ENCODE results near the gene MORC2. TPM values are rescaled to one million over a fixed set of nuclear protein-coding genes. Genes with fewer than 3 reads are reported as not detected.
A peak's percentile ranks its signal among the peaks of the same experiment; 100 is the strongest.

MORC2 gene
- total and polyA plus RNA-seq, 2 donors from 2014 or later = 18.0 to 18.8 TPM

DNA sequence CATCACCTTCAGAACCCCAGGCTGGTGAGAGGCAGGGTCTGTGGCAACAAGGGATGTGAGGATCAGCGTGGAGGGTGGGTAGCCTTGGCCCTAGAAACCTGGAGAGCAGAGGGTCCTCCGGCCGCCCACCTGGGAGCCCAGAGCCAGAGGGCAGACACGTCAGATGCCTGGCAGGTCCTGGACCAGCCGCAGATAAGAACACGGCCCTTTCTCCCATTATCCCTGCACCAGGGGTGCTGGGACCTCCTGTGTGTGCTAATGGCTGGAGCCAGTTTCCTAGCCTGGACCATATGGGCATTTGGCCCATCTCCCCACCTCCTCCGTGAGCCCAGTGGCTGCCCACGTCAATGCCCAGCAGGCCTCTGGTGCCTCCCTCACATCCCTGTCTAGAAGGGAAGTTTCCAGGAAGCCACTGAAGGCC, 88.4 kb downstream of the MORC2 start:
- H3K27ac ChIP-seq (ENCODE audit: low read depth in 2 of 2, low read length in 2 of 2) = no peak overlapping the region
- H3K9ac ChIP-seq (ENCODE audit: low read length in 3 of 3) = no peak overlapping the region
- TF ChIP-seq, protein P1, sequence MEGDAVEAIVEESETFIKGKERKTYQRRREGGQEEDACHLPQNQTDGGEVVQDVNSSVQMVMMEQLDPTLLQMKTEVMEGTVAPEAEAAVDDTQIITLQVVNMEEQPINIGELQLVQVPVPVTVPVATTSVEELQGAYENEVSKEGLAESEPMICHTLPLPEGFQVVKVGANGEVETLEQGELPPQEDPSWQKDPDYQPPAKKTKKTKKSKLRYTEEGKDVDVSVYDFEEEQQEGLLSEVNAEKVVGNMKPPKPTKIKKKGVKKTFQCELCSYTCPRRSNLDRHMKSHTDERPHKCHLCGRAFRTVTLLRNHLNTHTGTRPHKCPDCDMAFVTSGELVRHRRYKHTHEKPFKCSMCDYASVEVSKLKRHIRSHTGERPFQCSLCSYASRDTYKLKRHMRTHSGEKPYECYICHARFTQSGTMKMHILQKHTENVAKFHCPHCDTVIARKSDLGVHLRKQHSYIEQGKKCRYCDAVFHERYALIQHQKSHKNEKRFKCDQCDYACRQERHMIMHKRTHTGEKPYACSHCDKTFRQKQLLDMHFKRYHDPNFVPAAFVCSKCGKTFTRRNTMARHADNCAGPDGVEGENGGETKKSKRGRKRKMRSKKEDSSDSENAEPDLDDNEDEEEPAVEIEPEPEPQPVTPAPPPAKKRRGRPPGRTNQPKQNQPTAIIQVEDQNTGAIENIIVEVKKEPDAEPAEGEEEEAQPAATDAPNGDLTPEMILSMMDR (IDR thresholded peaks at IDR 0.05; ENCODE audit: borderline replicate concordance, extremely low read depth, insufficient read depth) = no peak
- peaks cover 0 to 5% (median 0%) of the 10 kb centered on the region in 3 donors for H3K4me1 ChIP-seq (ENCODE audit: control insufficient read depth in 2 of 3, insufficient read depth in 2 of 3, low read depth in 1 of 3, low read length in 3 of 3)
- H3K4me3 ChIP-seq (ENCODE audit: low read length in 3 of 3) = no peak overlapping the region
- H3K36me3 ChIP-seq (ENCODE audit: control insufficient read depth in 2 of 3, insufficient read depth in 3 of 3, low read length in 3 of 3) = no peaks in the 10 kb centered on the region
- intact Hi-C loops (cut with DNase I) = no loop called here
- H3K27me3 ChIP-seq (ENCODE audit: control insufficient read depth, insufficient read depth, low read length) = no peaks in the 10 kb centered on the region
- no peaks in the 10 kb centered on the region for H3K9me3 ChIP-seq (ENCODE audit: control insufficient read depth in 2 of 3, insufficient read depth in 1 of 3, low read length in 3 of 3)
- FAIRE-seq (no peak), DNase-seq (peak in 2 of 5 donors; percentile 16 to 48)

DNA sequence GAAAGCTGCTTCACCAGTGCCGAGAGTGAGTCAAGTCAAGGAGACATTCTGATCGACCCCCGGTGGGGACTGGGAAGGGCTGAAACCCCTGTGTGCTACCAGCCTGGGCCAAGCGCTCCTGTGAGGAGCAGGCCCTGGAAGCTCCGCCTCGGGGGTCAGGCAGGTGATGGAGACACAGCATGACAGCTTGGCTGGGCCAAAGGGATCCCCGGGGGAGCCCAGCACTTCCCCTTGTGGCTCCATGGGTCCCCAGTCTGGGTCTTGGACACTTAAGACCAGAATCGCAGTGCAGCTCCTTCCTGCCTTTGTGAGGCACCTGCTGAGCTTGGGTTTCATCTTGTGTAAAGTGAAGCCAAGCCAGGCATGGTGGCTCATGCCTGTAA, 89.2 kb downstream of the MORC2 start:
- FAIRE-seq = no peak
- TF ChIP-seq, protein P1 (IDR thresholded peaks at IDR 0.05; ENCODE audit: borderline replicate concordance, extremely low read depth, insufficient read depth) = no peak

GRCh38 chr22:30878516-30879414, 89.8 kb downstream of the MORC2 start:
- intact Hi-C loops (cut with DNase I) = no loop called here
- no peak for FAIRE-seq

More for the DNA sequence above, 89.2 kb downstream of the MORC2 start:
- Histone ChIP-seq H3K9me3 (ENCODE audit: control insufficient read depth in 2 of 3, insufficient read depth in 1 of 3, low read length in 3 of 3) (no peaks in the 10 kb centered on the region), H3K9ac (ENCODE audit: low read length in 3 of 3) (no peak overlapping the region), H3K4me1 (ENCODE audit: control insufficient read depth in 2 of 3, insufficient read depth in 2 of 3, low read depth in 1 of 3, low read length in 3 of 3) (peaks cover 0 to 5% (median 0%) of the 10 kb centered on the region in 3 donors), H3K27me3 (ENCODE audit: control insufficient read depth, insufficient read depth, low read length) (no peaks in the 10 kb centered on the region), H3K4me3 (ENCODE audit: low read length in 3 of 3) (no peak overlapping the region), H3K27ac (ENCODE audit: low read depth in 2 of 2, low read length in 2 of 2) (no peak overlapping the region), H3K36me3 (ENCODE audit: control insufficient read depth in 2 of 3, insufficient read depth in 3 of 3, low read length in 3 of 3) (no peaks in the 10 kb centered on the region)
- intact Hi-C loops (cut with DNase I) = no loop called here
- DNase-seq = peak in 2 of 5 donors; percentile 18 to 41

More at GRCh38 chr22:30878516-30879414, 89.8 kb downstream of the MORC2 start:
- Histone ChIP-seq H3K9me3 (ENCODE audit: control insufficient read depth in 2 of 3, insufficient read depth in 1 of 3, low read length in 3 of 3) (no peaks in the 10 kb centered on the region), H3K9ac (ENCODE audit: low read length in 3 of 3) (no peak overlapping the region), H3K4me1 (ENCODE audit: control insufficient read depth in 2 of 3, insufficient read depth in 2 of 3, low read depth in 1 of 3, low read length in 3 of 3) (peaks cover 0 to 5% (median 0%) of the 10 kb centered on the region in 3 donors), H3K36me3 (ENCODE audit: control insufficient read depth in 2 of 3, insufficient read depth in 3 of 3, low read length in 3 of 3) (no peaks in the 10 kb centered on the region), H3K27ac (ENCODE audit: low read depth in 2 of 2, low read length in 2 of 2) (no peak overlapping the region), H3K27me3 (ENCODE audit: control insufficient read depth, insufficient read depth, low read length) (no peaks in the 10 kb centered on the region), H3K4me3 (ENCODE audit: low read length in 3 of 3) (no peak overlapping the region)
- DNase-seq = peak; percentile 23 to 56 (median 37)
- TF ChIP-seq, protein P1 (IDR thresholded peaks at IDR 0.05; ENCODE audit: borderline replicate concordance, extremely low read depth, insufficient read depth) = no peak

Measured in kidney (tissue), 14 donors.